ENCODE measurements around the gene METTL16.

The METTL16 gene

DNA sequence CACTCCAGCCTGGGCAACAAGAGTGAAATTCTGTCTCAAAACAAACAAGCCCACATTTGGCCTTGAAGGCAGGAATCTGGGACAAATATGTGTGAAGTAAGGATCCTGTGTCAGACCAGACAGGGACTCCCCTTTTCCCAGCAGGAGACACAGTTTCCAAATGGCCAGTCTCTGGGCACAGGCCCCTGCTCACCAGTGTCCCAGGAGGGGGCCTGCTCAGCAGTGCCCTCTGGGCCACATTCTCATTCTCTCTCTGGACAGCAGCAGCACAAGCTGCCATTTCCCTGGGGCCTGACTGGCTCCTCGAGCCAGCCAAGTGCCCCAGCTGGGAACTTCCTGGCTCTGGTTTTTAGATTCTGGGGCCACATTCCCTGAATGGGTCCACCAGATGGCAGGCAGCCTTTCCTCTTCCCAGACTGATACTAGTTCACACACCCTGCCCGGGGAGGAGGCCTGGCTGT lies 99.1 kb downstream of the METTL16 start:
- FAIRE-seq = no peak

GRCh38 chr17:2410951-2411350 lies 100.7 kb downstream of the METTL16 start:
- no peak for FAIRE-seq

- FAIRE-seq = peak; percentile 64
Observed at GRCh38 chr17:2406903-2407790, 104.5 kb downstream of the METTL16 start.

- FAIRE-seq = no peak
Observed at GRCh38 chr17:2406271-2406902, 105.3 kb downstream of the METTL16 start.

DNA sequence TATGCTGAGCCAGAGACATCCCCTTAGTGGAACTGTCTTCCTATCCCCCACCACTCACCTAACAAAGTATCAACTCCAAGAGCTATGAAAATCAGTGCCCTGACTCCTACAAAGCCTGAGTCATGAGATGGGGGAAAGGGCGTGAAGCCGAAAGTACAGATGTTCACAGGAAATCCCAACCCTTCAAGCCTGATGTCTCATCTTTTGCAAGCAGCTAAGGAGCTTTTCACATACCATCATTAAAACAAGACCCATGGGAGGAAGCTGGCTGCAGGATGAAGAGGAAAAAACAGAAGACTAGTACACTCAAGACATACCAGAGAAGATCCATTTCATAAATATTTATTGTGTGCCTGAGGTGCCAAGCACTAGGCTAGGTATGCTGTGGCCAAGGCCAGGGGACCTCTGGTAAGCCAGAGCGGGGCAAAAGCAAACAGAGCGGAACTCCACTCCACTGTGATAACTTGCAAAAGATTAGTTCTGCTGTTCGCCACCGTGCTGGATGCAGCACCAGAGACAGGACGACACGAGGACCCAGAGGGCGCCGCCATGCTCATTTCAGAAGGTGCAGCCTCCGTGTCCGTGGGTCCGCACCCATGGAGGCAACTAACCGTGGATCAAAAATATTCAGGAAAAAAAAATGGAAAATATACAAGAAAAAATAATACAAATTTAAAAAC lies 106.3 kb downstream of the METTL16 start:
- FAIRE-seq = no peak

DNA sequence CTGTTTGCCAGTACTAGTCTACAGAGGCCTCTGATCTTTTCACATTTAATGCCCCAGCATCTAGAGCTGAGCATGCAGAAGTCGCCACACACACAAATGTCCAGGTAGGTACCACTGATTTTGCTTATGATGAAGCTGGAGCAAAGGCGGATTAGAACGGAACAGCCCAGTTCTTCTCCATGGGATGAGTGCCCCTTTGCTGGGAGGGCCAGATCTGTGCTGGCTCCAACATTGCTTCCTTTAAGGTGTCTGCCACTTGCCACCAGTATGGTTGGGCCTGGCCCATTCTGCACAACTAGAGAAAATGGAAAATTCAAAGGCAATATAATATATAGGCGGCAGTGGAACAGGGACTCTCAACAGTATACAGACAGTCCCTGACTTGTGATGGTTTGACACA lies 108.6 kb downstream of the METTL16 start:
- no peak for FAIRE-seq

GRCh38 chr17:2402544-2402943 lies 109.1 kb downstream of the METTL16 start:
- no peak for FAIRE-seq

DNA sequence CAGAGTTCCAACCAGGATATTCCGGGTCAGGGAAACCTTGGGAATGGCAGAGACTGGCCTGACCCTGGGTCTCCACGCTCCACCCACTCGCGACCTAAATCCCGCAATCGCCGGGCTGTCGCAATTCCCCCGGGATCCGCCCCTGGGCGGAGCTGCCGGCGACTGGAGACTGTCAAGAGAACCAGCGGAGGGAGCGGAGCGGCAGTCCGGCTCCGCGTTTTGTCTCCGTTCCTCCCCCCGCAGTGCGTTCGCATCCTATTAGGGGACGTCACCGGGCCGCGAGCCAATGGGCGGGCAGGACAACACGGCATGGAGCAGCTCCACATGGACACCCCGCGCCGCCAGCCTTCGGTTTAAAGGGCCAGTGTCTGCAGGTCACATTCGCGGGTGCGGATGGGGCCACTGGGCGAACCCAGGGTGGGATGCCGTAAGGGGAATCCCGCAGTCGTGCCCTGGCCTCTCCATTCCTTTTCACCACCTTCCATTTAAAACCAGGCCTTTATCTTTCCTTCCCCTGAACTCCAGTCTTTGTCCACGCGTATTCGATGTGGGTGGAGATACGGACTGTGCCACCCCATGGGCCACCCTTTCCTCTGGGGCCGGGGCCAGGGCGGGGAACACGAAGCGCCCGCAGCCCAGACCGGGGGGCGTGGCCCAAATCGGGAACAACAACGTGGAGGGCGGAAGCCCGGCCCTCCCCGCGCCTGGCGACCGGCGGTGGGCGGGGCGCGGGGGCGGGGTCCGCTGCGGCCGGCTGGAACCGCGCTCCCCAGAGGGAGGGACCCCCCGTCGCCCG lies 110.1 kb downstream of the METTL16 start:
- peak; percentile 95 for FAIRE-seq

GRCh38 chr17:2400877-2401425 lies 110.7 kb downstream of the METTL16 start, which contains the start of gene MNT:
MNT (minus strand) TSS chr17:2401060; CDS start chr17:2400712, 348 bp downstream.
- no peak for FAIRE-seq

GRCh38 chr17:2400474-2400866 lies 111.2 kb downstream of the METTL16 start:
- FAIRE-seq = no peak

DNA sequence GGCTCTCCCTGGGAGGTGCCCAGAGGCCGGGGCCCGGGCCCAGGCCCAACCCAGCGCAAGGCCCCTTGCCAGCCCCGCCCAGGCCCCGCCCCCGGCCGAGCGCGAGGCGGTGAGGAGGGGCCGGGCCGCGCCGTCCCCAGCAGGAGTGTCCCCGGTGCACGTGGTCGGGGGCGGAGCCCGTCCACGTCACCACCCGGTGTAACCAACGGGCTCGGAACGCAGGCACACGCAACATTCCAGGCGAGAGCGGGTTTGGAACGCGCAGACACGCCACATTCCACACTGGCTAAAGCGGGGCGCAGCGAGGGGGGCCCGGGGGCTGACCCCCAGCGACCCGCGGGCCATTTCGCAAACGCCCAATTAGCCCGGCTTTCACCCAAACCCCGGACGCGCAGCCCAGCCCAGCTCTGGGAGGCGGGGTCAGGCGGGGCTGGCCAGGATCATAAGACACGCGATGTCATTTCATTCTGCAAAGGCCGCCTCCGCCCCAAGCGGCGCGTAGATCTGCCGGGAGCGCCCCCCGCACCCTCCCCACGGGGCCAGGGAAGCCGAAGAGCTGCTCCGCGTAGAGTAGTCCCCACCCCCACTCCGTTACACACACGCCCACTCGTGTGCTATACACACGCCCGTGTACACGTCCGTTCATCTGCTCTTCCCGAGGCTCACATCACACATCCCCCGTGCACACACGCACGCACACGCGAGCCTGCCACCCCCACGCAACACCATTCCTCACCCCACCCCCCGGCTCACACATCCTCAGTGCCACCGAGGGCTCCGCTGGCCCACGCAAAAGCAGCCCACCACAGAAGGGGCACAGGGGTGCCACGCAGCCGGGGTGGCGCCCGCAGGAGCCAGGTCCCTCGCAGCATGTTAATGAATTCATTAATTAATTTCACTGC lies 111.9 kb downstream of the METTL16 start:
- no peak for FAIRE-seq

DNA sequence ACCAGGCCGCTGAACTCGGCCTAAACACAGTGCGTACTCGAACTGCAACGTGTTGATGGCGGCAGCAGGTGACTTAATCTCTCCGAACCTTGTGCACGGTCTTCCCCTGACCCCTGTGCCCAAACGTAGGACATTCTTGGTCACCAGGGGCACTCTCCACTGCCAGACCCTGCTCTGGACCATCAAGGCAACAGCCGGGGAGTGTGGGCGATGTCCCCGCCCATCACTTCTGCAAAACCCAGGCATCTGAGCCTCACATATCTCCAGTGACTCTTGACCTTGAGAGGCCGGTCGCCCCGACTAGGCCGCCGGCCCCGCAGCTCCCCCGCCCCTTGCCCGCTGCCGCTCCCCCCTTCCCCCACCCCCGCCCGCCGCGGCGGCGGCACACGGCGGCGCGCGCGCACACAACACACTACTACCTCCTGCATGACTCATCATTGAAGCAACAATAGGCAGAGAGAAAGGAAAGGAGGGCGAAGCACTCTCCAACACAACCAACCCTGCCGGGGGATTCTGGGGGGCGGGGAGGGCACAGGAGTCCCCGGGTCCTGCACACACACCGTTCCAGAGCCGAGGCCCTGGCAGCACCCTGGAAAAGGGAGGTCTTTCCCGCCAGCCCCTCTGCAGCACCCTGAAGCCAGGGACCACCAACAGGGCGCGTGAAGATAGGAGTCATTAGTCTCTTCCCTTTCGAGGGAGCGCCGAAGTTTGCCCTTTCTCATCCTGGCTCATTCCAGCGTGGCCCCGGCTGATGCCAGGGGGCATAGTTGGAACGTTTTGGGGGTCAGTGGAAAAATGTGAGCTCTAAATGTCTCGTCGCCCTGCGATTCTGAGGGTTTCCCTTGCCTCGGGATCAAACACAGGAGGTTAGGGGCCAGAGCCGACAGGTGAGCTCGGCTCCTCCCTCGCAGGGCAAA lies 112.8 kb downstream of the METTL16 start:
- FAIRE-seq = no peak

GRCh38 chr17:2398182-2398581 lies 113.5 kb downstream of the METTL16 start:
- FAIRE-seq = no peak

DNA sequence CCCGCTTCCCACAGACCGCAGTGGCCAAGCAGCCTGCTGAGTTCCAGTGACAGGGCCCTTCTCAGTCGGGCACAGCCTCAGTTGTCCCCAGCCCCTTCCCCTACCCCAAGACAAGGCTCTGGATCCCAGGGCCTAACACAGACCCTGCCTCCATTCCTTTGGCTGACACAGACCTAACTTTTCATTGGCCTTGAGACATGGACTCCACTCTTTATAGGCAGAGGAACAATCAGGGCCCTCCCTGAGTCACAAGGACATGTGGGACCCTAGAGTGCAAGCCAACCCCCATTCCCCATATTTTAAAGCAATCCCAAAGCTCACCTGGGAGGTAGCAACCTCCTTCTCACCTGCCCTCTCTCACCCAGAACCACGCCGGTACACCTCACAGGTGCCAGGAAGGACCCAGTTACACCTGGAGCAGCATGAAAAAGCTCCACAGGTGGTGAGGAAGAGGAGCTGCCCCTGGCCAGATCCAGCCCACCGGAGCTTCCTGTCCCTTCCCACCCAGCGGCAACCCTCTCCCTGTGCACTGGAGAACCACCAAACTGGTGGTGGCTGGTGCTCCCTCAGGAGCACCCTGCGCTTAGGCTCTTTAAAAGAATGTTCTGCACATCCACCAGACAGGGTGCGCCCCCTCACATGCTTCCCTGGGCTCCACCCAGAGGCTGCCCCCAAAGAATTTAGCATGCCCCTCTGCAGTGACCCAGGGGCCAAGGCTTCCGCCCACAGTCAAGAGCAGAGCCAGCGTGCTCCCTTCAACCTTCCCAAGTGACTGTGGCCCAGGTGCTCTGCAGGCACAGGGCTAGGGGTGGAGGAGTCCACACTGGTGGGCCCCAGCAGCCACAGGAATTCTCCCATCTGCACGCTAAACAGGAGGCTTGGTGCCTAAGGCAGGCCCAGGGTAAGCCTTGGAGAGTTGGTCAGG lies 114.2 kb downstream of the METTL16 start:
- FAIRE-seq = no peak

GRCh38 chr17:2396568-2397246 lies 115.0 kb downstream of the METTL16 start:
- FAIRE-seq = peak; percentile 97

DNA sequence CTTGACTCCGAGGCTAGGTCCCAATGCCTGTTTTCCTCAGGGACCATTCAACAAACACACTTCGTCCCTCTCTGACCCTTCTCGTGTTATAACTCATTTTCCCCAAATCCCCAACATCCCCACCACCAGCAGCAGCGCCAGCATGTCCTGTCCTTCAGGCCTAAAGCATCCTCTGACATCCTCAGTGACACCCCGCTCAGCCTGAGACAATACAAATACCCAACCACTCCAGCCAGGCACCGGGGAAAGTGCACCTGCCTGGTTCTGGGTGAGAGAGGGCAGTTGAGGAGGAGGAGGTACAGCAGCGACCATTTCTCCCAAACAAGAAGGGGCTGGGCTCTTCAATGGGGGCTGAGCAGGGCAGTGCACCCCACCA lies 115.5 kb downstream of the METTL16 start:
- FAIRE-seq = no peak

- no peak for FAIRE-seq
Observed at GRCh38 chr17:2395258-2396181, 116.2 kb downstream of the METTL16 start.

Measured in endometrium (tissue), 2 donors.